ENCODE data around the gene HKDC1.

GRCh38 chr10:69232252-69232651 is 12.1 kb downstream of the HKDC1 start:
- TF ChIP-seq CTCF (IDR thresholded peaks at IDR 0.05), result no peak
- TF ChIP-seq POLR2A (IDR thresholded peaks at IDR 0.05), result no peak
- TF ChIP-seq POLR2AphosphoS5 (IDR thresholded peaks at IDR 0.05), result peak in 1 of 3 donors; percentile 10
